Endothelial cell (in vitro differentiated cells): ENCODE results near the gene PIAS4. TPM values are rescaled to one million over a fixed set of nuclear protein-coding genes. Genes with fewer than 3 reads are reported as not detected.

Source experiments
- DNase-seq: peaks from one replicate; pipeline ENCODE4 v3.0.0; 2021; ENCODE audit warnings: low spot score
- H3K27ac Mint-ChIP-seq: one replicate; pipeline ENCODE4 v1.8.0; 2021; ENCODE audit warnings: mixed read lengths, inconsistent platforms; ENCODE audit not compliant: unreplicated experiment
- H3K27me3 Mint-ChIP-seq: one replicate; pipeline ENCODE4 v1.8.0; 2021; ENCODE audit warnings: mild to moderate bottlenecking, moderate library complexity, mixed read lengths, inconsistent platforms; ENCODE audit not compliant: unreplicated experiment
- H3K36me3 Mint-ChIP-seq: one replicate; pipeline ENCODE4 v1.8.0; 2021; ENCODE audit warnings: mild to moderate bottlenecking, low read depth, mixed read lengths, inconsistent platforms; ENCODE audit not compliant: unreplicated experiment
- H3K4me1 Mint-ChIP-seq: one replicate; pipeline ENCODE4 v1.8.0; 2021; ENCODE audit warnings: mild to moderate bottlenecking, mixed read lengths, inconsistent platforms; ENCODE audit not compliant: unreplicated experiment
- H3K4me3 Mint-ChIP-seq: one replicate; pipeline ENCODE4 v1.8.0; 2021; ENCODE audit warnings: mild to moderate bottlenecking, mixed read lengths, inconsistent platforms; ENCODE audit not compliant: unreplicated experiment
- H3K9me3 Mint-ChIP-seq: one replicate; pipeline ENCODE4 v1.8.0; 2021; ENCODE audit warnings: mixed read lengths, inconsistent platforms; ENCODE audit not compliant: unreplicated experiment
- CTCF ChIP-seq: fragments of 200-600 bp; sonication (generic); IDR thresholded peaks from one replicate; pipeline ENCODE4 v1.5.0; 2021; ENCODE audit warnings: antibody characterized with exemption; ENCODE audit not compliant: unreplicated experiment
- total RNA-seq: library from RNA; stranded (reverse); fragmentation: NEBNext Ultra II Directional; extraction: Animal tissue kit (Norgen Biotek cat#: 25700); gene quantifications from one replicate; pipeline ENCODE4 v1.2.1, GENCODE V29; 2021; ENCODE audit not compliant: unreplicated experiment

The PIAS4 gene
- total RNA-seq, 1 donor from 2014 or later: 41.2 TPM

GRCh38 chr19:4016486-4016885 is 8.9 kb downstream of the PIAS4 start:
- Mint-ChIP-seq H3K27ac (no peak overlapping the region), H3K9me3 (no peaks in the 10 kb centered on the region), H3K36me3 (peaks cover 5% of the 10 kb centered on the region), H3K4me3 (no peak overlapping the region), H3K27me3 (peaks cover 3% of the 10 kb centered on the region), H3K4me1 (peaks cover 3% of the 10 kb centered on the region)
- DNase-seq: no peak
- TF ChIP-seq CTCF: no peak

GRCh38 chr19:4016903-4017638 is 9.5 kb downstream of the PIAS4 start:
- Mint-ChIP-seq H3K27ac (no peak overlapping the region), H3K27me3 (peaks cover 3% of the 10 kb centered on the region), H3K4me1 (peaks cover 4% of the 10 kb centered on the region), H3K36me3 (peaks cover 7% of the 10 kb centered on the region), H3K4me3 (no peak overlapping the region), H3K9me3 (no peaks in the 10 kb centered on the region)
- DNase-seq: no peak
- no peak for TF ChIP-seq CTCF

GRCh38 chr19:4018140-4018613 is 10.6 kb downstream of the PIAS4 start:
- no peaks in the 10 kb centered on the region for H3K27me3 Mint-ChIP-seq
- H3K27ac Mint-ChIP-seq: no peak overlapping the region
- TF ChIP-seq CTCF: no peak
- no peaks in the 10 kb centered on the region for H3K9me3 Mint-ChIP-seq
- H3K36me3 Mint-ChIP-seq: peaks cover 8% of the 10 kb centered on the region
- DNase-seq: no peak
- H3K4me3 Mint-ChIP-seq: no peak overlapping the region
- peaks cover 4% of the 10 kb centered on the region for H3K4me1 Mint-ChIP-seq

GRCh38 chr19:4018775-4019504 is 11.4 kb downstream of the PIAS4 start:
- H3K27ac Mint-ChIP-seq: no peak overlapping the region
- no peak for TF ChIP-seq CTCF
- no peak for DNase-seq
- no peaks in the 10 kb centered on the region for H3K27me3 Mint-ChIP-seq
- H3K9me3 Mint-ChIP-seq: no peaks in the 10 kb centered on the region
- H3K4me1 Mint-ChIP-seq: peaks cover 11% of the 10 kb centered on the region
- H3K4me3 Mint-ChIP-seq: no peak overlapping the region
- H3K36me3 Mint-ChIP-seq: peaks cover 8% of the 10 kb centered on the region

GRCh38 chr19:4019578-4019977 is 12.0 kb downstream of the PIAS4 start:
- peaks cover 12% of the 10 kb centered on the region for H3K36me3 Mint-ChIP-seq
- no peaks in the 10 kb centered on the region for H3K27me3 Mint-ChIP-seq
- no peak overlapping the region for H3K27ac Mint-ChIP-seq
- no peak overlapping the region for H3K4me3 Mint-ChIP-seq
- H3K9me3 Mint-ChIP-seq: no peaks in the 10 kb centered on the region
- TF ChIP-seq CTCF: no peak
- no peak for DNase-seq
- peaks cover 16% of the 10 kb centered on the region for H3K4me1 Mint-ChIP-seq
